Suprapubic skin (tissue), 3 donors: ENCODE data around the gene ACOD1.
"Not testable (repeated sequence)": the region's sequence is repeated elsewhere in the genome, so short reads cannot be mapped to it uniquely, and the experiment has no call there.

Experiments
- EP300 ChIP-seq: sonication (generic); formaldehyde crosslinking; IDR thresholded peaks from one replicate; pipeline ENCODE4 v1.6.1; 2017; ENCODE audit warnings: antibody characterized with exemption
- TF ChIP-seq, protein P1 (sequence below), 2 donors: fragments of 200-600 bp in 1 of 2; fragments of 450-650 bp in 1 of 2; sonication (generic) in 1 of 2; IDR thresholded peaks; one replicate each; pipeline ENCODE4 v1.5.1; 2016 to 2019; ENCODE audit warnings: antibody characterized with exemption in 2 of 2, mild to moderate bottlenecking in 1 of 2, moderate library complexity in 1 of 2

DNA sequence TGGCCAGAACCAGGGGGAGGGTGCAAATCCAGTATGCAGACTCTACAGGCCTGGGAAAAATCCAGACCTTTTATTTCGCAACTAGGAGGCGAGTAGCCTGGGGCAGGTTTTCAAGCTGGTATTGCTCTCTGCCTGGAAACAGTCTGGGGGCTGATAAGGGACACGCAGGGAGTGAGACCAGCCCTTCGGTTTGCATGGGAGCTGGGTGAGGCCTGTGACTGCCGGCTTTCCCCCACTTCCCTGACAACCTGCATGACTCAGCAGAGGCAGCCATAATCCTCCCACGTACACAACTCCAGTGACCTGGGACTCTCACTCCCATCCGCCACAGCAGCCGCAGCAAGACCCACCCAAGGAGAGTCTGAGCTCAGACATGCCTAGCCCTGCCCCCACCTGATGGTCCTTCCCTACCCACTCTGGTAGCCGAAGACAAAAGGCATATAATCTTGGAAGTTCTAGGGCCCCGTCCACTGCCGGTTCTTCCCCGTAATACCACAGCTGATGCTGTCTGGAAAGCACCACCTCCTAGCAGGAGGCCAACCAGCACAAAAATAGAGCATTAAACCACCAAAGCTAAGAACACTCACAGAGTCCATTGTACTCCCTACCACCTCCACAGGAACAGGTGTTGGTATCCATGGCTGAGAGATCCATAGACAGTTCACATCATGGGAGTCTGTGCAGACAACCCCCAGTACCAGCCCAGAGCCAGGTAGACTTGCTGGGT, 30.4 kb upstream of the ACOD1 start:
- TF ChIP-seq, protein P1, sequence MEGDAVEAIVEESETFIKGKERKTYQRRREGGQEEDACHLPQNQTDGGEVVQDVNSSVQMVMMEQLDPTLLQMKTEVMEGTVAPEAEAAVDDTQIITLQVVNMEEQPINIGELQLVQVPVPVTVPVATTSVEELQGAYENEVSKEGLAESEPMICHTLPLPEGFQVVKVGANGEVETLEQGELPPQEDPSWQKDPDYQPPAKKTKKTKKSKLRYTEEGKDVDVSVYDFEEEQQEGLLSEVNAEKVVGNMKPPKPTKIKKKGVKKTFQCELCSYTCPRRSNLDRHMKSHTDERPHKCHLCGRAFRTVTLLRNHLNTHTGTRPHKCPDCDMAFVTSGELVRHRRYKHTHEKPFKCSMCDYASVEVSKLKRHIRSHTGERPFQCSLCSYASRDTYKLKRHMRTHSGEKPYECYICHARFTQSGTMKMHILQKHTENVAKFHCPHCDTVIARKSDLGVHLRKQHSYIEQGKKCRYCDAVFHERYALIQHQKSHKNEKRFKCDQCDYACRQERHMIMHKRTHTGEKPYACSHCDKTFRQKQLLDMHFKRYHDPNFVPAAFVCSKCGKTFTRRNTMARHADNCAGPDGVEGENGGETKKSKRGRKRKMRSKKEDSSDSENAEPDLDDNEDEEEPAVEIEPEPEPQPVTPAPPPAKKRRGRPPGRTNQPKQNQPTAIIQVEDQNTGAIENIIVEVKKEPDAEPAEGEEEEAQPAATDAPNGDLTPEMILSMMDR (IDR thresholded peaks at IDR 0.05), result not testable (repeated sequence)
- not testable (repeated sequence) for TF ChIP-seq EP300
